Esophagus squamous epithelium (tissue), 4 donors: ENCODE data around the gene NOS1.

Source experiments
- CTCF ChIP-seq, 6 experiments: fragments of 450-650 bp in 4 of 6; fragments of 200-600 bp in 2 of 6; sonication (generic) in 2 of 6; IDR thresholded peaks; one replicate each; pipeline ENCODE4 v1.5.1; 2016 to 2019; ENCODE audit warnings: antibody characterized with exemption in 6 of 6, mild to moderate bottlenecking in 4 of 6, moderate library complexity in 4 of 6
- POLR2A ChIP-seq, 4 donors: fragments of 450-650 bp; IDR thresholded peaks; one replicate each; pipeline ENCODE4 v1.6.1; 2017; ENCODE audit warnings: antibody characterized with exemption in 4 of 4, mild to moderate bottlenecking in 4 of 4, moderate library complexity in 3 of 4

GRCh38 chr12:117395766-117396165, 34.3 kb upstream of the NOS1 start:
- no peak for TF ChIP-seq CTCF (IDR thresholded peaks at IDR 0.05)
- no peak for TF ChIP-seq POLR2A (IDR thresholded peaks at IDR 0.05)
